PC-3 (cell line): ENCODE measurements around the gene RIN2.

Experiments used
- CTCF ChIP-seq: fragments of 300-600 bp; sonication (generic); conservative IDR thresholded peaks from 2 replicates; pipeline ENCODE4 v1.5.1; 2017; ENCODE audit warnings: antibody characterized with exemption, low read depth, mild to moderate bottlenecking, low read length
- EZH2 ChIP-seq: fragments of 300-600 bp; sonication (generic); IDR thresholded peaks from one replicate; pipeline ENCODE4 v1.6.1; 2017; ENCODE audit warnings: antibody characterized with exemption, mild to moderate bottlenecking, low read length; ENCODE audit not compliant: unreplicated experiment
- EZH2phosphoT487 ChIP-seq: fragments of 300-600 bp; sonication (generic); IDR thresholded peaks from 2 replicates; pipeline ENCODE4 v1.6.1; 2018; ENCODE audit warnings: mild to moderate bottlenecking, antibody characterized with exemption, low read length, borderline replicate concordance

- TF ChIP-seq CTCF: no peak
- no peak for TF ChIP-seq EZH2phosphoT487
- no peak for TF ChIP-seq EZH2
Observed at GRCh38 chr20:19714579-19714840, 43.5 kb upstream of the RIN2 start.
